Measurements from ENCODE around the gene STARD6. TPM values are rescaled to one million over a fixed set of nuclear protein-coding genes. Genes with fewer than 3 reads are reported as not detected.

STARD6 gene
- polyA plus RNA-seq, 1 donor (not counting 4 experiments of a cell fraction or from before 2014, with no cell fraction given), result 0.30 TPM

GRCh38 chr18:54358495-54359040 lies 910 bp upstream of the STARD6 start:
- Histone ChIP-seq H4K20me1 (ENCODE audit: control insufficient read depth, extremely low read depth, insufficient read depth, low read length) (no peaks in the 10 kb centered on the region), H3K9ac (ENCODE audit: control insufficient read depth, extremely low read depth, insufficient read depth, low read length) (peak overlapping the region; percentile 84), H3K4me2 (ENCODE audit: control insufficient read depth, extremely low read depth, insufficient read depth, low read depth, low read length) (peak overlapping the region; percentile 89), H3K27ac (ENCODE audit: control insufficient read depth, insufficient read depth, low read length) (peak overlapping the region; percentile 82), H3K36me3 (ENCODE audit: control insufficient read depth in 2 of 2, extremely low read depth in 1 of 2, insufficient read depth in 2 of 2, low read length in 2 of 2) (no peaks in the 10 kb centered on the region), H3K9me3 (ENCODE audit: control insufficient read depth, low read depth, low read length) (no peaks in the 10 kb centered on the region), H3K27me3 (ENCODE audit: control insufficient read depth, extremely low read depth, insufficient read depth, low read length) (no peaks in the 10 kb centered on the region), H3K4me3 (ENCODE audit: control insufficient read depth in 2 of 3, extremely low read depth in 1 of 3, insufficient read depth in 2 of 3, low read depth in 1 of 3, low read length in 3 of 3) (peak overlapping the region; percentile 67 to 97 (median 95)), H3K9me1 (ENCODE audit: control insufficient read depth, extremely low read depth, insufficient read depth, low read length) (no peaks in the 10 kb centered on the region), H3K4me1 (ENCODE audit: control insufficient read depth, extremely low read depth, insufficient read depth, low read length) (peaks cover 10% of the 10 kb centered on the region), H2AFZ (ENCODE audit: control insufficient read depth, low read length) (peak overlapping the region; percentile 96), H3K79me2 (ENCODE audit: control insufficient read depth, insufficient read depth, low read length) (peaks cover 7% of the 10 kb centered on the region)
- peak; percentile 9 for FAIRE-seq
- TF ChIP-seq EZH2 (IDR thresholded peaks at IDR 0.05; ENCODE audit: low read length), result no peak
- DNase-seq (ENCODE audit: low read depth, low spot score), result no peak
- dilution Hi-C loops (cut with MboI; ENCODE audit: extremely low pct_ligation_motif_present, low sequenced_read_pairs), result no loop called here

- H4K20me1 ChIP-seq (ENCODE audit: control insufficient read depth, extremely low read depth, insufficient read depth, low read length), result no peaks in the 10 kb centered on the region
- no peak for DNase-seq (ENCODE audit: low read depth, low spot score)
- H3K9ac ChIP-seq (ENCODE audit: control insufficient read depth, extremely low read depth, insufficient read depth, low read length), result peak overlapping the region; percentile 84
- no peaks in the 10 kb centered on the region for H3K9me3 ChIP-seq (ENCODE audit: control insufficient read depth, low read depth, low read length)
- peak overlapping the region; percentile 89 for H3K4me2 ChIP-seq (ENCODE audit: control insufficient read depth, extremely low read depth, insufficient read depth, low read depth, low read length)
- peaks cover 7% of the 10 kb centered on the region for H3K79me2 ChIP-seq (ENCODE audit: control insufficient read depth, insufficient read depth, low read length)
- H3K27me3 ChIP-seq (ENCODE audit: control insufficient read depth, extremely low read depth, insufficient read depth, low read length), result no peaks in the 10 kb centered on the region
- dilution Hi-C loops (cut with MboI; ENCODE audit: extremely low pct_ligation_motif_present, low sequenced_read_pairs), result no loop called here
- peak overlapping the region; percentile 67 to 97 (median 95) for H3K4me3 ChIP-seq (ENCODE audit: control insufficient read depth in 2 of 3, extremely low read depth in 1 of 3, insufficient read depth in 2 of 3, low read depth in 1 of 3, low read length in 3 of 3)
- peaks cover 10% of the 10 kb centered on the region for H3K4me1 ChIP-seq (ENCODE audit: control insufficient read depth, extremely low read depth, insufficient read depth, low read length)
- H3K36me3 ChIP-seq (ENCODE audit: control insufficient read depth in 2 of 2, extremely low read depth in 1 of 2, insufficient read depth in 2 of 2, low read length in 2 of 2), result no peaks in the 10 kb centered on the region
- no peak for TF ChIP-seq EZH2 (IDR thresholded peaks at IDR 0.05; ENCODE audit: low read length)
- TF ChIP-seq, protein P1, sequence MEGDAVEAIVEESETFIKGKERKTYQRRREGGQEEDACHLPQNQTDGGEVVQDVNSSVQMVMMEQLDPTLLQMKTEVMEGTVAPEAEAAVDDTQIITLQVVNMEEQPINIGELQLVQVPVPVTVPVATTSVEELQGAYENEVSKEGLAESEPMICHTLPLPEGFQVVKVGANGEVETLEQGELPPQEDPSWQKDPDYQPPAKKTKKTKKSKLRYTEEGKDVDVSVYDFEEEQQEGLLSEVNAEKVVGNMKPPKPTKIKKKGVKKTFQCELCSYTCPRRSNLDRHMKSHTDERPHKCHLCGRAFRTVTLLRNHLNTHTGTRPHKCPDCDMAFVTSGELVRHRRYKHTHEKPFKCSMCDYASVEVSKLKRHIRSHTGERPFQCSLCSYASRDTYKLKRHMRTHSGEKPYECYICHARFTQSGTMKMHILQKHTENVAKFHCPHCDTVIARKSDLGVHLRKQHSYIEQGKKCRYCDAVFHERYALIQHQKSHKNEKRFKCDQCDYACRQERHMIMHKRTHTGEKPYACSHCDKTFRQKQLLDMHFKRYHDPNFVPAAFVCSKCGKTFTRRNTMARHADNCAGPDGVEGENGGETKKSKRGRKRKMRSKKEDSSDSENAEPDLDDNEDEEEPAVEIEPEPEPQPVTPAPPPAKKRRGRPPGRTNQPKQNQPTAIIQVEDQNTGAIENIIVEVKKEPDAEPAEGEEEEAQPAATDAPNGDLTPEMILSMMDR (optimal IDR thresholded peaks at IDR 0.05 in 1 of 3, IDR thresholded peaks at IDR 0.05 in 1 of 3, conservative IDR thresholded peaks at IDR 0.05 in 1 of 3; ENCODE audit: extremely low read depth in 1 of 3, insufficient read depth in 2 of 3, low read length in 3 of 3), result peak in 1 of 3 experiments; percentile 8
- no peak for FAIRE-seq
- no peaks in the 10 kb centered on the region for H3K9me1 ChIP-seq (ENCODE audit: control insufficient read depth, extremely low read depth, insufficient read depth, low read length)
- H2AFZ ChIP-seq (ENCODE audit: control insufficient read depth, low read length), result peak overlapping the region; percentile 88
- H3K27ac ChIP-seq (ENCODE audit: control insufficient read depth, insufficient read depth, low read length), result peak overlapping the region; percentile 82
Measured at GRCh38 chr18:54357082-54357659, 487 bp downstream of the STARD6 start.

Measured in keratinocyte (primary cell).